Left kidney (tissue), 2 donors: ENCODE results near the gene GRID1. TPM values are rescaled to one million over a fixed set of nuclear protein-coding genes. Genes with fewer than 3 reads are reported as not detected.

Experiments used
- DNase-seq: peaks from one replicate; pipeline ENCODE4 v3.0.0-alpha.2; 2013
- polyA plus RNA-seq: library from polyadenylated mRNA; unstranded; fragments of 120-200 nt; gene quantifications from one replicate; pipeline ENCODE4 v1.2.1, GENCODE V29; 2013; ENCODE audit not compliant: insufficient read length

Gene GRID1
- polyA plus RNA-seq, 1 donor: 1.1 TPM

GRCh38 chr10:85645926-85646711 lies 720.5 kb downstream of the GRID1 start:
- no peak for DNase-seq

GRCh38 chr10:85645053-85645452 lies 721.5 kb downstream of the GRID1 start:
- no peak for DNase-seq

DNA sequence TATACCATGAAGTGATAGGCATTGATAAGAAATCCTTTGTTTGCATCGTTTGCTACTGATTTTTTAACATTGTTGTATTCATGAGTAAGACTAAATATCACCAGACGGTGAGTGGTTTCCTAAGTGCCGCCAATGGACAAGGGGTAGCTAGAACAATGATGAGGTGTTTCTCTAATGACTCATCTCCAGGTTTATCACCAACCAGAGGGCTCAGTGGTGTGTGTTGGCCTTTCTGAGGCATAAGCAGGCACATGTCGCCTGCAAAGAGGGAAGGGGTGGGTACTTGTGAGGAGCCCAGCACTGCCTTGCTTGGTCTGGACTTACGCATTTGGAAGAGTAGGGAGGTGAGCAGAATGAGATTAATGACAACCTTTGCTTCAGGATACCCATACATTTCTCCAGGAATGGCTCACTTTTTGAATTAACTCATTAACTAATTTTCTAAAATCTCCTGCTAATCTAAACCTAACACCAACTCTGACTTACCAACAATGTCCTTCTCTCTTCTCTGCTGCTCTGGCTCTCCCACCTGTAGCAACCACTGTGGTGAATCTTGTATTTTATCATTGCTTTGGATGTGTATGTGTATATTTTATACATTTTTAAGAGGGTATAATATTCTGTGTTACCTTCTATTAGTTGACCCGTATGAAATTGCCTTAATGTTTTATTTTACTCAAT lies 722.6 kb downstream of the GRID1 start:
- no peak for DNase-seq

DNA sequence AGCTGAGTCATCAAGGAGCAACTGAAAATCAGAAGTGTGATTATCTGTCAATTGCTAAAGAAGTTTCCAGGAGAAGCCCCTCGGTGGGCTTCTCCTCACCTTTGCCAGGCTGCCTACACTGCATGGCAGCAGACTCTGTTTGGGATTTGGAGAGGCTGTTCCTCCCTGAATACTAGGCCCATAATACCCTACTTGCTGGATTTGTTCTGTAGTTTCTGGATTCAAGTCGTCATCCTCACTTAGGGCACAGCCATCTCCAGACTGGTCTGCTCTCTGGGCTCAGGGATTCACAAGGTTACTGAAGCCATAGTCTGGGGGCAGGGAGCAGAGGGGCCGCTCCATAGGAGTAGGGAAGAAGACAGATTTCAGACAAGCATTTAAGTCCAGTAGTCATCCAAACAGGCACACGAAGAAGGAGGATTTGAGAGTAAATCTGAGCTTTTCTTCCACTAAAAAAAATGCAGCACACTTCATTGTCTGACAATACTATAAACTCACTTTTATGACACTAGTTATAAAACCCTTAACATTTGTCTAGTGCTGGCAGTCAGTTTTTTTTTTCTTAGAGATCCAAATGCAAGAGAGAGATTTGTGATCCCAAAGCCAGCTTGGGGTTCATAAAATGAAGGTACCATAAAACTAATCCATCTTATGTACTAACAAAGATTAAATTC lies 723.3 kb downstream of the GRID1 start:
- no peak for DNase-seq

- no peak for DNase-seq
Measured at GRCh38 chr10:85642421-85643170, 724.0 kb downstream of the GRID1 start.

DNA sequence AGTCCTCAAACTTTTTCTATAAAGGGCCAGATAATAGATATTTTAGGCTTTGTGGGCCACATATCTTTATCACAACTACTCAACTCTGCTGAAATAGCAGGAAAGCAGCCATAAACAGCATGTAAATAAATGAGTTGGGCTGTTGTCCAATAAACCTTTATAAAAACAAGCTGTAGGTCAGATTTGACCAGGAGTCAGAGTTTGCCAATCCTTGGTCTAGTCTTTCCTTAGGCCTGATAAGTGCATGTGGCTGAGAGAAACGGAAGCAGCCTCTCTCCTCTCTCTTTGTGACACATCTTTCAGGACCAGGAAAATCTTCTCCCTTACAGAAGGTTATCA lies 724.5 kb downstream of the GRID1 start:
- no peak for DNase-seq

GRCh38 chr10:85641479-85642009 lies 725.1 kb downstream of the GRID1 start:
- DNase-seq: no peak

DNA sequence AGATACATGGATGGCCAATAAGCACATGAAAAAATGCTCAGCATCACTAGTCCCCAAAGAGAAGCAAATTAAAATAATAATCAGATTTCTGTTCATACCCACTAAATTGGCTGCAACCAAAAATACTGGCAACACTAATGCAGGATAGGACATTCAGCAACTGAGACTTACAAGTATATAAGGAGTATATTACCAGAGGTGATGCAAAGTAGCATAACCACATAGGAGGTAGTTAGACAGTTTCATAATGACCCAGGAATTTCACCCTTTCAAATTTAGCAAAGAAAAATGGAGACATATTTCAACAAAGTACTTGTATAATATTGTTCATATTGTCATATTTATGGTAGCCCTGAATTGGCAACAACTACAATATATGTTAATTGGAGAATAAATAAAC lies 727.8 kb downstream of the GRID1 start:
- no peak for DNase-seq

GRCh38 chr10:85635650-85636049 lies 730.9 kb downstream of the GRID1 start:
- no peak for DNase-seq

DNA sequence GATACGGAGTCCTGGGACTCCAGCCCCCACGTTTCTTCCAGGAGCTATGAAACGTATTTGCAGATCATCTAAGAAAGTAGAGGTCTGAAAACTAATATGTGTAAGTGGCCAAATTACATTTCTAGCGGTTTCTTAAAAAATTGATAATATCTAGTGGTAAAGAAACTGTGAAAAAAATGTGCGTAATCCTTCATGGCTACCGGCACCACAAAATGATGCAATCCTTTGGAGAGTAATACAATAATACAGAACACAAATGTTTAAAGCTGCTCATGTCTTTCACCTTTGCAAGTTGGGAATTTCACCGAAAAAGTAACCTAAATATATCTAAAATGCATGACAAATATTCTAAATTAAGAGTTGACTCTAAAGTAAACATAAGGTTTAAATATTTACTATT lies 742.1 kb downstream of the GRID1 start:
- DNase-seq: no peak

- DNase-seq: no peak
Measured at GRCh38 chr10:85623758-85624157, 742.8 kb downstream of the GRID1 start.

DNA sequence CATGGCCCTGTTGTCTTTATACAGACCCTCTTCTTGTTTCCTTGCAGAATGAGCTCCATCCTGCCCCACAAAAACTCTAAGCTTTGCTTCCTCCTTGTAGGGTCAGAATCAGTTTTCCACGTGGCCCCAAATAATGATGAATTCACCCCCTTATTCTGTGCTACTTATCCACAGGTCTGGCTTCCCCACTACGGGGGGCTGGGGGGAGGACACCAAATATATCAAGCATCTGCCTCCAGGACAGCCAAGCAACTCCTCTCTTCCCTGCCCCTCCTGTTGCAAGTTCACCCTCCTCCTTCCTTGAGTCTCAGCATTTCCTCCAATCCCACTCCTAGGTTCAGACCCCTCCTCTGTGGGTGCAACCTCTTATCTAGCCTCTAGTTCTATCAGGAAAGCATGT lies 743.3 kb downstream of the GRID1 start:
- no peak for DNase-seq

GRCh38 chr10:85622425-85622824 lies 744.2 kb downstream of the GRID1 start:
- DNase-seq: no peak

- no peak for DNase-seq
Measured at GRCh38 chr10:85621562-85621961, 745.0 kb downstream of the GRID1 start.

DNA sequence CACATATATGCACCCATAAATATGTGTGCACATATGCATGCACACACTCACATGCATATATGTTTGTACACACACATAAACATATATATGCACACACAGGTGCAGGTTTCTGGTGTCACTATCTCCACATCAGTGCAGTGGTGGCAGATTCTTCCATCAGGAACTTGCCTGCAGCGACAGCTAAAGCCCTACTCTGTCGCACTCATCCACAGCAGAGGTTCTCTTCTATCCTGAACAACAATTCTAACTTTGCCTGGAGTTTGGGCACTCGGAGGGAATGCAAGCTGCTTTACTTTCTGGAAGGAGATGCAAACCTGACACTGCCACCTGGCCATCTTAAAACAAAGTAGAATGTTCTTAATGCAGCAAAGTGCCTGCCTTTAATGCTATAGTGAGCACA lies 745.8 kb downstream of the GRID1 start:
- DNase-seq: no peak

DNA sequence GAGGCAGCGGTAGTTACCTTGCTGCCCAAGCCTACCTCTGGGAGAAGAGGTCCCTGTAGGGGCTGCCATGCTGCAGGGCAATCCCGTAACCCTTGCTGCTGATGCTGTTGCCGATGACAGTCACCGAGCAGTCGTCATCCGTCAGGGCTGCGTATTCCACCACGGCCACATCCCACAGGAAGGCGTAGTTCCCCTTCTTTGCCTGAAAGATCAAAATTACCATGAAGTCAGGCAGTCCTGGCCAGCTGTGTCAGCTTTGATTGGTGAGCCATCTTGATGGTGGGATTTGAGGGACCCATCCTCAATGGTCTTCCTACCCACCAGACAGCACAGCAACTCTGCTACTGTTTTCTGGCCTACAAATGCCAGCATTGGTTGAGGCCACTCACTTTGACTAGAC lies 746.8 kb downstream of the GRID1 start:
- no peak for DNase-seq

- no peak for DNase-seq
Measured at GRCh38 chr10:85618841-85619240, 747.8 kb downstream of the GRID1 start.

GRCh38 chr10:85617751-85618546 lies 748.6 kb downstream of the GRID1 start:
- no peak for DNase-seq

DNA sequence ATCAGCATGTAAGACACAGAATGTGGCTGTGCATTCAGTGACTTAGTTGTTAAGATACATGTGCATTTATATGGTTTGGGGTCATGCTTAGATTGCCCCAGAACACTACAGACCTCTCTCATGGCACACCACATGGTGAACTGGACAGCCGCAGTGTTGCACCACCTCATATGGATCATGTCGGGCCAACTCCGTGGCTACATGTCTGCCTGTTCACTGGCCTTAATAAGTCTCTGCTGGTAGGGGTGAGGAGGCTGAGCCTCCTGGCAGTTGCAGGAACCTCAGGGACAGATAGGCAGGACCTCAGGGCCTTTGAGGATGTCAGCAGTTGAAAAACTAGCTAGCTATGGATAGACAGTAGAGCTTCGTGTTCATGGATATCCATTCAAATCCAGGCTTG lies 751.0 kb downstream of the GRID1 start:
- DNase-seq: no peak

GRCh38 chr10:85614981-85615380 lies 751.6 kb downstream of the GRID1 start:
- DNase-seq: no peak

GRCh38 chr10:85614566-85614965 lies 752.0 kb downstream of the GRID1 start:
- no peak for DNase-seq

- DNase-seq: no peak
Measured at GRCh38 chr10:85613391-85613790, 753.2 kb downstream of the GRID1 start.
